Measurements from ENCODE around the gene ADGRF4.

Gene ADGRF4

GRCh38 chr6:47671777-47672176 lies 26.6 kb upstream of the ADGRF4 start:
- POLR2A ChIA-PET = no interaction called here
- TF ChIP-seq LEF1 (IDR thresholded peaks at IDR 0.05; ENCODE audit: borderline replicate concordance) (no peak), BHLHE40 (IDR thresholded peaks at IDR 0.05; ENCODE audit: borderline replicate concordance) (no peak), ZNF384 (IDR thresholded peaks at IDR 0.05) (no peak), FOXA1 (IDR thresholded peaks at IDR 0.05) (no peak), PKNOX1 (IDR thresholded peaks at IDR 0.05) (no peak), ARNT (IDR thresholded peaks at IDR 0.05) (no peak), SP1 (IDR thresholded peaks at IDR 0.05) (no peak), L3MBTL2 (conservative IDR thresholded peaks at IDR 0.05) (no peak), NFRKB (IDR thresholded peaks at IDR 0.05) (no peak), ELF4 (IDR thresholded peaks at IDR 0.05) (no peak), FOXM1 (IDR thresholded peaks at IDR 0.05; ENCODE audit: borderline replicate concordance) (no peak), FOXK2 (IDR thresholded peaks at IDR 0.05) (no peak), CTBP1 (IDR thresholded peaks at IDR 0.05; ENCODE audit: borderline replicate concordance) (no peak), HDGF (IDR thresholded peaks at IDR 0.05; ENCODE audit: borderline replicate concordance) (no peak), SUZ12 (IDR thresholded peaks at IDR 0.05) (no peak), TARDBP (IDR thresholded peaks at IDR 0.05) (no peak)
- no peak for DNase-seq (ENCODE audit: extremely low spot score)
- CTCF ChIA-PET = no interaction called here

GRCh38 chr6:47672816-47673215 lies 25.6 kb upstream of the ADGRF4 start:
- TF ChIP-seq HDGF (IDR thresholded peaks at IDR 0.05; ENCODE audit: borderline replicate concordance) = no peak
- no peak for TF ChIP-seq SP1 (IDR thresholded peaks at IDR 0.05)
- no peak for TF ChIP-seq FOXK2 (IDR thresholded peaks at IDR 0.05)
- no peak for TF ChIP-seq NFRKB (IDR thresholded peaks at IDR 0.05)
- no peak for TF ChIP-seq ZNF384 (IDR thresholded peaks at IDR 0.05)
- TF ChIP-seq FOXA1 (IDR thresholded peaks at IDR 0.05) = no peak
- no peak for TF ChIP-seq ARNT (IDR thresholded peaks at IDR 0.05)
- TF ChIP-seq SUZ12 (IDR thresholded peaks at IDR 0.05) = no peak
- TF ChIP-seq TARDBP (IDR thresholded peaks at IDR 0.05) = no peak
- TF ChIP-seq LEF1 (IDR thresholded peaks at IDR 0.05; ENCODE audit: borderline replicate concordance) = no peak
- TF ChIP-seq FOXM1 (IDR thresholded peaks at IDR 0.05; ENCODE audit: borderline replicate concordance) = no peak
- no peak for TF ChIP-seq PKNOX1 (IDR thresholded peaks at IDR 0.05)
- TF ChIP-seq L3MBTL2 (conservative IDR thresholded peaks at IDR 0.05) = no peak
- no peak for TF ChIP-seq BHLHE40 (IDR thresholded peaks at IDR 0.05; ENCODE audit: borderline replicate concordance)
- no peak for TF ChIP-seq CTBP1 (IDR thresholded peaks at IDR 0.05; ENCODE audit: borderline replicate concordance)
- no peak for TF ChIP-seq ELF4 (IDR thresholded peaks at IDR 0.05)
- CTCF ChIA-PET = no interaction called here
- no peak for DNase-seq (ENCODE audit: extremely low spot score)
- POLR2A ChIA-PET = no interaction called here

- ChIA-PET CTCF (no interaction called here), POLR2A (no interaction called here)
- DNase-seq (ENCODE audit: extremely low spot score) = no peak
- TF ChIP-seq ARNT (IDR thresholded peaks at IDR 0.05) (no peak), L3MBTL2 (conservative IDR thresholded peaks at IDR 0.05) (no peak), SP1 (IDR thresholded peaks at IDR 0.05) (no peak), FOXK2 (IDR thresholded peaks at IDR 0.05) (no peak), BHLHE40 (IDR thresholded peaks at IDR 0.05; ENCODE audit: borderline replicate concordance) (no peak), FOXA1 (IDR thresholded peaks at IDR 0.05) (no peak), NFRKB (IDR thresholded peaks at IDR 0.05) (no peak), PKNOX1 (IDR thresholded peaks at IDR 0.05) (no peak), SUZ12 (IDR thresholded peaks at IDR 0.05) (no peak)
Measured at GRCh38 chr6:47674673-47675072, 23.7 kb upstream of the ADGRF4 start.

- no peak for DNase-seq (ENCODE audit: extremely low spot score)
- CTCF ChIA-PET = no interaction called here
- POLR2A ChIA-PET = no interaction called here
Measured at GRCh38 chr6:47677381-47678100, 20.8 kb upstream of the ADGRF4 start.

GRCh38 chr6:47678739-47679138 lies 19.6 kb upstream of the ADGRF4 start:
- POLR2A ChIA-PET = no interaction called here

More at GRCh38 chr6:47677381-47678100, 20.8 kb upstream of the ADGRF4 start:
- TF ChIP-seq LEF1 (IDR thresholded peaks at IDR 0.05; ENCODE audit: borderline replicate concordance) (no peak), BHLHE40 (IDR thresholded peaks at IDR 0.05; ENCODE audit: borderline replicate concordance) (no peak), ELF4 (IDR thresholded peaks at IDR 0.05) (no peak), L3MBTL2 (conservative IDR thresholded peaks at IDR 0.05) (no peak), ZNF384 (IDR thresholded peaks at IDR 0.05) (no peak), HDGF (IDR thresholded peaks at IDR 0.05; ENCODE audit: borderline replicate concordance) (no peak), CTBP1 (IDR thresholded peaks at IDR 0.05; ENCODE audit: borderline replicate concordance) (no peak), TARDBP (IDR thresholded peaks at IDR 0.05) (no peak), PKNOX1 (IDR thresholded peaks at IDR 0.05) (no peak), SP1 (IDR thresholded peaks at IDR 0.05) (no peak), FOXA1 (IDR thresholded peaks at IDR 0.05) (no peak), NFRKB (IDR thresholded peaks at IDR 0.05) (no peak), ARNT (IDR thresholded peaks at IDR 0.05) (no peak), SUZ12 (IDR thresholded peaks at IDR 0.05) (no peak)

More at GRCh38 chr6:47678739-47679138, 19.6 kb upstream of the ADGRF4 start:
- TF ChIP-seq SUZ12 (IDR thresholded peaks at IDR 0.05) = no peak
- TF ChIP-seq LEF1 (IDR thresholded peaks at IDR 0.05; ENCODE audit: borderline replicate concordance) = no peak
- no peak for TF ChIP-seq FOXA1 (IDR thresholded peaks at IDR 0.05)
- TF ChIP-seq L3MBTL2 (conservative IDR thresholded peaks at IDR 0.05) = no peak
- TF ChIP-seq NFRKB (IDR thresholded peaks at IDR 0.05) = no peak
- TF ChIP-seq FOXM1 (IDR thresholded peaks at IDR 0.05; ENCODE audit: borderline replicate concordance) = no peak
- TF ChIP-seq TARDBP (IDR thresholded peaks at IDR 0.05) = no peak
- TF ChIP-seq ARNT (IDR thresholded peaks at IDR 0.05) = no peak
- no peak for TF ChIP-seq FOXK2 (IDR thresholded peaks at IDR 0.05)
- no peak for TF ChIP-seq BHLHE40 (IDR thresholded peaks at IDR 0.05; ENCODE audit: borderline replicate concordance)
- no peak for TF ChIP-seq ELF4 (IDR thresholded peaks at IDR 0.05)
- no peak for TF ChIP-seq CTBP1 (IDR thresholded peaks at IDR 0.05; ENCODE audit: borderline replicate concordance)
- TF ChIP-seq SP1 (IDR thresholded peaks at IDR 0.05) = no peak
- TF ChIP-seq PKNOX1 (IDR thresholded peaks at IDR 0.05) = no peak
- no peak for TF ChIP-seq ZNF384 (IDR thresholded peaks at IDR 0.05)
- TF ChIP-seq HDGF (IDR thresholded peaks at IDR 0.05; ENCODE audit: borderline replicate concordance) = no peak
- CTCF ChIA-PET = no interaction called here
- no peak for DNase-seq (ENCODE audit: extremely low spot score)

All from HEK293T (cell line).